Measurements from ENCODE around the gene PIK3C3. TPM values are rescaled to one million over a fixed set of nuclear protein-coding genes. Genes with fewer than 3 reads are reported as not detected.

PIK3C3 gene
- total and polyA plus RNA-seq, 9 of the 15 experiments (the other 6 are each of a cell fraction or from before 2014, with no cell fraction given): 27.0 to 101 (median 42.9) TPM

DNA sequence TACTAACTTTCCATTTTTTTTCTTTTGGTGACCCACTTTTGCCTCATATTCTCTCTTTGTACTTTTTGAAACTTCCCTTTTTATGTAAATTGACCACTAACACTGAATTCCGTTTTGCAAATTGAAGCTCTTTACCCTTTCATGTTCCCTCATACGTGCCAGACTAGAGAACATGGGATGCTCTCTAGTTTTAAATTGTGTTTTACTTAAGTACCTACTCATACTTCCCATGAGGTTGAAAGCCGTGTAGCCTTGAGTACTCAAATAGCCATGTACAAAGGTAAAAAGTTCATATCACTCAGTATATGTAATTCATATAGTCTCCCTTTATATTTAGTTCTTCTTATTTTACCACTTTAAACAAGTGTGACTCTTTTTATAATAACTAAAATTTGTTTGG lies 119.7 kb downstream of the PIK3C3 start:
- no peak for ATAC-seq
- BruUV-seq (replicated peaks): no TSS peak

More for the DNA sequence above, 119.7 kb downstream of the PIK3C3 start:
- TF ChIP-seq, protein P1, sequence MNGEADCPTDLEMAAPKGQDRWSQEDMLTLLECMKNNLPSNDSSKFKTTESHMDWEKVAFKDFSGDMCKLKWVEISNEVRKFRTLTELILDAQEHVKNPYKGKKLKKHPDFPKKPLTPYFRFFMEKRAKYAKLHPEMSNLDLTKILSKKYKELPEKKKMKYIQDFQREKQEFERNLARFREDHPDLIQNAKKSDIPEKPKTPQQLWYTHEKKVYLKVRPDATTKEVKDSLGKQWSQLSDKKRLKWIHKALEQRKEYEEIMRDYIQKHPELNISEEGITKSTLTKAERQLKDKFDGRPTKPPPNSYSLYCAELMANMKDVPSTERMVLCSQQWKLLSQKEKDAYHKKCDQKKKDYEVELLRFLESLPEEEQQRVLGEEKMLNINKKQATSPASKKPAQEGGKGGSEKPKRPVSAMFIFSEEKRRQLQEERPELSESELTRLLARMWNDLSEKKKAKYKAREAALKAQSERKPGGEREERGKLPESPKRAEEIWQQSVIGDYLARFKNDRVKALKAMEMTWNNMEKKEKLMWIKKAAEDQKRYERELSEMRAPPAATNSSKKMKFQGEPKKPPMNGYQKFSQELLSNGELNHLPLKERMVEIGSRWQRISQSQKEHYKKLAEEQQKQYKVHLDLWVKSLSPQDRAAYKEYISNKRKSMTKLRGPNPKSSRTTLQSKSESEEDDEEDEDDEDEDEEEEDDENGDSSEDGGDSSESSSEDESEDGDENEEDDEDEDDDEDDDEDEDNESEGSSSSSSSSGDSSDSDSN (IDR thresholded peaks at IDR 0.05; ENCODE audit: borderline replicate concordance in 1 of 2, low read depth in 2 of 2, low read length in 2 of 2): no peak
- TF ChIP-seq, protein P2, sequence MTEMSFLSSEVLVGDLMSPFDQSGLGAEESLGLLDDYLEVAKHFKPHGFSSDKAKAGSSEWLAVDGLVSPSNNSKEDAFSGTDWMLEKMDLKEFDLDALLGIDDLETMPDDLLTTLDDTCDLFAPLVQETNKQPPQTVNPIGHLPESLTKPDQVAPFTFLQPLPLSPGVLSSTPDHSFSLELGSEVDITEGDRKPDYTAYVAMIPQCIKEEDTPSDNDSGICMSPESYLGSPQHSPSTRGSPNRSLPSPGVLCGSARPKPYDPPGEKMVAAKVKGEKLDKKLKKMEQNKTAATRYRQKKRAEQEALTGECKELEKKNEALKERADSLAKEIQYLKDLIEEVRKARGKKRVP (CRISPR knock-in tag; IDR thresholded peaks at IDR 0.05): no peak
- TF ChIP-seq XRCC4 (IDR thresholded peaks at IDR 0.05; ENCODE audit: extremely low read depth, insufficient read depth, insufficient read length): no peak
- TF ChIP-seq TRIM28 (IDR thresholded peaks at IDR 0.05): no peak
- TF ChIP-seq, protein P3, sequence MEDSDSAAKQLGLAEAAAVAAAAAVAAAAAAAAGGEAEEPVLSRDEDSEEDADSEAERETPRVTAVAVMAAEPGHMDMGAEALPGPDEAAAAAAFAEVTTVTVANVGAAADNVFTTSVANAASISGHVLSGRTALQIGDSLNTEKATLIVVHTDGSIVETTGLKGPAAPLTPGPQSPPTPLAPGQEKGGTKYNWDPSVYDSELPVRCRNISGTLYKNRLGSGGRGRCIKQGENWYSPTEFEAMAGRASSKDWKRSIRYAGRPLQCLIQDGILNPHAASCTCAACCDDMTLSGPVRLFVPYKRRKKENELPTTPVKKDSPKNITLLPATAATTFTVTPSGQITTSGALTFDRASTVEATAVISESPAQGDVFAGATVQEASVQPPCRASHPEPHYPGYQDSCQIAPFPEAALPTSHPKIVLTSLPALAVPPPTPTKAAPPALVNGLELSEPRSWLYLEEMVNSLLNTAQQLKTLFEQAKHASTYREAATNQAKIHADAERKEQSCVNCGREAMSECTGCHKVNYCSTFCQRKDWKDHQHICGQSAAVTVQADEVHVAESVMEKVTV (CRISPR knock-in tag; IDR thresholded peaks at IDR 0.05): no peak
- no peak for TF ChIP-seq ZNF778 (CRISPR knock-in tag; IDR thresholded peaks at IDR 0.05)
- TF ChIP-seq ARID1B (IDR thresholded peaks at IDR 0.05): no peak
- TF ChIP-seq SREBF1 (IDR thresholded peaks at IDR 0.05; ENCODE audit: borderline replicate concordance, low read depth, low read length): no peak
- TF ChIP-seq CSDE1 (IDR thresholded peaks at IDR 0.05): no peak
- TF ChIP-seq ZNF282 (CRISPR knock-in tag; IDR thresholded peaks at IDR 0.05): no peak
- TF ChIP-seq NCOR1 (IDR thresholded peaks at IDR 0.05): no peak
- TF ChIP-seq PHF8 (IDR thresholded peaks at IDR 0.05; ENCODE audit: borderline replicate concordance, low read length): no peak
- TF ChIP-seq, protein P4, sequence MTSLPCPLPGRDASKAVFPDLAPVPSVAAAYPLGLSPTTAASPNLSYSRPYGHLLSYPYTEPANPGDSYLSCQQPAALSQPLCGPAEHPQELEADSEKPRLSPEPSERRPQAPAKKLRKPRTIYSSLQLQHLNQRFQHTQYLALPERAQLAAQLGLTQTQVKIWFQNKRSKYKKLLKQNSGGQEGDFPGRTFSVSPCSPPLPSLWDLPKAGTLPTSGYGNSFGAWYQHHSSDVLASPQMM (CRISPR knock-in tag; IDR thresholded peaks at IDR 0.05): no peak
- CTCF ChIA-PET (ENCODE audit: low intra/inter-chr PET ratio): no interaction called here
- no peak overlapping the region for H3K27ac ChIP-seq (ENCODE audit: extremely low read depth, low read depth, low read length)
- POLR2A ChIA-PET: no interaction called here
- no peaks in the 10 kb centered on the region for H4K20me1 ChIP-seq (replicated peaks; ENCODE audit: control insufficient read depth, insufficient read depth, low read length)
- no peaks in the 10 kb centered on the region for H3K9me3 ChIP-seq (replicated peaks; ENCODE audit: control insufficient read depth, insufficient read depth, low read depth, low read length)
- H3K79me2 ChIP-seq (ENCODE audit: control insufficient read depth, insufficient read depth, low read length): no peaks in the 10 kb centered on the region
- no peaks in the 10 kb centered on the region for H3K4me1 ChIP-seq (replicated peaks in 1 of 2; ENCODE audit: control insufficient read depth in 2 of 2, insufficient read depth in 2 of 2, low read length in 2 of 2)
- H3K4me2 ChIP-seq (ENCODE audit: insufficient read depth, low read length): no peak overlapping the region
- no peaks in the 10 kb centered on the region for H3K9me1 ChIP-seq (ENCODE audit: control insufficient read depth, insufficient read depth, low read length)
- no peak overlapping the region for H2AFZ ChIP-seq (ENCODE audit: low read depth, low read length)
- DNase-seq (ENCODE audit: extremely low read depth in 1 of 4, low spot score in 3 of 4) (no peak), FAIRE-seq (no peak)
- no peak overlapping the region for H3K4me3 ChIP-seq
- no peak overlapping the region for H3K9ac ChIP-seq (ENCODE audit: insufficient read depth in 1 of 2, low read depth in 2 of 2, low read length in 2 of 2)
- in situ Hi-C loops (cut with MboI): loop anchor here (25.0 kb wide), 1 partner anchor 1188 kb away; no protein-coding TSS in a partner anchor
- H3K27me3 ChIP-seq (ENCODE audit: control insufficient read depth in 2 of 2, insufficient read depth in 2 of 2, low read length in 2 of 2): no peaks in the 10 kb centered on the region
- intact Hi-C loops (cut with micrococcal nuclease): no loop called here
- H3K36me3 ChIP-seq (ENCODE audit: control insufficient read depth, insufficient read depth, low read length): no peaks in the 10 kb centered on the region; the same call in 2 of the 3 replicates
- 73% methylated on average over 3 of the region's 3 CpGs for WGBS (ENCODE audit: insufficient coverage, low coverage, missing lambda C conversion rate)
